Right renal cortex interstitium (tissue), 3 donors: ENCODE results near the gene ZBTB3. TPM values are rescaled to one million over a fixed set of nuclear protein-coding genes. Genes with fewer than 3 reads are reported as not detected.
"Not testable (repeated sequence)": the region's sequence is repeated elsewhere in the genome, so short reads cannot be mapped to it uniquely, and the experiment has no call there.

Source experiments
- DNase-seq, 3 donors: peaks; one replicate each; pipeline ENCODE4 v3.0.0-alpha.2; 2013; ENCODE audit warnings: low read depth in 3 of 3, low spot score in 2 of 3
- polyA plus RNA-seq, 3 donors: library from polyadenylated mRNA; unstranded; fragments of 120-200 nt; gene quantifications; one replicate each; pipeline ENCODE4 v1.2.1, GENCODE V29; 2013; ENCODE audit not compliant: insufficient read length in 3 of 3

ZBTB3 gene
- polyA plus RNA-seq, 3 donors: 6.8 to 9.1 (median 7.0) TPM

- no peak for DNase-seq
These were observed 4.2 kb upstream of the ZBTB3 start for GRCh38 chr11:62757846-62758788.

GRCh38 chr11:62755086-62755615, 1.2 kb upstream of the ZBTB3 start:
- no peak for DNase-seq

GRCh38 chr11:62752994-62753735, 795 bp downstream of the ZBTB3 start:
- DNase-seq: no peak

- DNase-seq: no peak
These were observed 1.7 kb downstream of the ZBTB3 start for GRCh38 chr11:62752177-62752785.

GRCh38 chr11:62749931-62750330, 4.0 kb downstream of the ZBTB3 start:
- not testable (repeated sequence) for DNase-seq

- no peak for DNase-seq
These were observed 6.3 kb downstream of the ZBTB3 start for GRCh38 chr11:62747475-62748160.

- no peak for DNase-seq
These were observed 16.8 kb downstream of the ZBTB3 start for GRCh38 chr11:62737196-62737595.

GRCh38 chr11:62732830-62733229, 21.1 kb downstream of the ZBTB3 start:
- DNase-seq: no peak

GRCh38 chr11:62730076-62730475, 23.9 kb downstream of the ZBTB3 start:
- DNase-seq: not testable (repeated sequence)

GRCh38 chr11:62728171-62728988, 25.6 kb downstream of the ZBTB3 start, which contains the start of gene TTC9C:
TSS of gene TTC9C (plus strand) at chr11:62728486. CDS start at chr11:62728849, 363 bp downstream.
- DNase-seq: peak; percentile 70 to 81 (median 72)

GRCh38 chr11:62727872-62728170, 26.1 kb downstream of the ZBTB3 start:
- peak in 2 of 3 donors; percentile 99 for DNase-seq

- DNase-seq: peak; percentile 97 to 100 (median 98)
These were observed 26.6 kb downstream of the ZBTB3 start, which contains the start of gene HNRNPUL2 for GRCh38 chr11:62727165-62727871. TSS of gene HNRNPUL2 (minus strand) at chr11:62727457. CDS start at chr11:62727156, 301 bp downstream.

- DNase-seq: no peak
These were observed 27.1 kb downstream of the ZBTB3 start for GRCh38 chr11:62726915-62727164.

GRCh38 chr11:62726156-62726914, 27.6 kb downstream of the ZBTB3 start:
- DNase-seq: no peak

- DNase-seq: no peak
These were observed 28.3 kb downstream of the ZBTB3 start for GRCh38 chr11:62725646-62726045.

- DNase-seq: no peak
These were observed 29.8 kb downstream of the ZBTB3 start for GRCh38 chr11:62724171-62724570.

- DNase-seq: no peak
These were observed 32.0 kb downstream of the ZBTB3 start for GRCh38 chr11:62721994-62722393.

GRCh38 chr11:62719302-62719978, 34.5 kb downstream of the ZBTB3 start:
- no peak for DNase-seq
